Retinal pigment epithelial cell (primary cell): ENCODE results near the gene COQ9.

Source experiments
- DNase-seq: peaks from one replicate; pipeline ENCODE4 v3.0.0-alpha.2; 2010; ENCODE audit warnings: low read depth
- H3K4me3 ChIP-seq: 2 replicates; pipeline ENCODE4 v1.5.1; 2011; ENCODE audit warnings: mild to moderate bottlenecking, low read length, control low read depth, moderate library complexity
- CTCF ChIP-seq: conservative IDR thresholded peaks from 2 replicates; pipeline ENCODE4 v1.5.1; 2011; ENCODE audit warnings: low read depth, low read length, control low read depth, inconsistent platforms

The COQ9 gene

GRCh38 chr16:57508035-57508425 lies 60.8 kb downstream of the COQ9 start:
- no peak for TF ChIP-seq CTCF
- H3K4me3 ChIP-seq, result no peak overlapping the region
- DNase-seq, result no peak

GRCh38 chr16:57509231-57509923 lies 62.1 kb downstream of the COQ9 start:
- no peak for TF ChIP-seq CTCF
- DNase-seq, result no peak
- H3K4me3 ChIP-seq, result no peak overlapping the region

DNA sequence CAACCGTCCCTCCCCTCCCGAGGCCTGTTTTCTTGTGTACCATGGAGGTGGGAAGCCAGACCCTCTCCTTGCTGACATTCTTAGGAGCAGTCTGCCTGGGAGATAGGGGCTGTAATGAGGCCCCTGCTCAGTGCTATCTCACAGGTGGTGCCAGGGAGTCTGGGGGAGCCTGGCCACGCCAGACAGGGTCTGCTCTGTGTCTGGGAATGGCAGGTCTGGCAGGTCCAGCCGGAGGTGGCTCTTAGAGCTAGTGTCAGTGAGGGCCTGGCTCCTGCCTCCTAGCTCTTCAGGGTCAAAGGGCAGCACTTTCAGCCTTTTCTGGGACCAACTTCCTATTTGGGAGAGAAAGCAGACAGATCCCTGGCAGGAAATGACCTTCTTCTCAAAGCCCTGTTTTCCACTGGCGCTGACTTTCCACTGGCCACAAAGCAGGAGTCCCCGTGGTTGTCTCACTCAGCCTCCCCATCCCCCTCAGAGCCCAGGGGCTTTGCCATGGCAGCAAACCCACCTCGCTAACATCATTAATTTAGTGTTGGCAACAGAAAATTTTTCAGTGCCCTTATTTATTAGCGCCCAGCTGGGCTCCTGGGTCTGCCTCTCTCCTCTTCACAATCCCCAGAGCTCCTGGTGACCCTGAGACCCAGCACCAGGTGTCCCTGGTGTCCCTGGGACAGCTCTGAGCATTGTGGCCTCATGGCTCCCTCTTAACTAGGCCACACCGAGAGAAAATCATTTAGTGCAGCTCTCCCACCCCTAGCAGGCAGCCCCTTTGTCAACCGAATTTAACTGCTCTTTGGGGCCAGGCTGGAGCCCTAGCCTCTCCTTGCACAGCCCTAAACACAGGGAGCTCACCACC lies 63.0 kb downstream of the COQ9 start:
- no peak for DNase-seq
- TF ChIP-seq CTCF, result no peak

More for the DNA sequence above, 63.0 kb downstream of the COQ9 start:
- no peak overlapping the region for H3K4me3 ChIP-seq
